ENCODE results near the gene IQCM.
"Not testable (repeated sequence)": the region's sequence is repeated elsewhere in the genome, so short reads cannot be mapped to it uniquely, and the experiment has no call there.

IQCM gene

DNA sequence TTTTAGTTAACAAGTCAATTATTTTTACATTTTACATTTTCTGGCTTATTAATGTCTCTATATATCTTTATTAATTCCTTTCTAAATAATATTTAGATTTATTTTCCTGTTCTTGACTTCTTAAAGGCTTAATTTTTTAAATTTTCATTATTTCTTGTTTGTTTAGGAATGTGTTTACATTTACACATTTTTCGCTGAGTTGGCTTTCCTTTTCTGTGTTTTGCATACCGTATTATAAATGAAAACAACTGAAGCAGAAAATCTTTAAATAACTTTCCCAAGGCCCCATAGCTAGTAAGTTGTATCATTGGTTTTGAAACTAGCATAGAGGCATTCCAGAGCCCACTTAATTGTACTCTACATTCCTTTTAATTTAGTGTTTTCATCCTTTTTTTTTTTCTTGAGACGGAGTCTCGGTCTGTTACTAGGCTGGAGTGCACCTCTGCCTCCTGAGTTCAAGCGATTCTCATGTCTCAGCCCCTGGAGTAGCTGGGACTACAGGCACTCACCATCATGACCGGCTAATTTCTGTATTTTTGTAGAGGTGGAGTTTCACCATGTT is 261.6 kb downstream of the IQCM start:
- DNase-seq = no peak

DNA sequence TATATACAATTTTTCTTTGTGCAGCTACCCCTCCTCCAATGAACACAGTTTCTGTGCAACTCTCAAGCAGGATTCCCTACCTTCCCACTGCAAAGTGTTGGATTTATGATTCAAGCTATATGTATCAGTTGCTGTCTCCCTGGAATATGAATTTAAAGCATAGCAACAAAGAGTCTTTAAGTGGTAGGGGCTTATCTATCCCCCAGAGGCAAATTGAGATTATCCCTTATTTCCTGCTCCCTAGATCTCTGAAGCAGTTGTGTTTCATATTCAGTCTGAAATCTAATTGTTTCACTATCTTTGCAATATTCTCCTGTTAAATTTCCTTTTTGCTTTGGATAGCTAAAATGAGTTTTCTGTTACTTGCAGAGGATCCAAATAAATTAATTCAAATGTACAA is 263.0 kb downstream of the IQCM start:
- DNase-seq = no peak

DNA sequence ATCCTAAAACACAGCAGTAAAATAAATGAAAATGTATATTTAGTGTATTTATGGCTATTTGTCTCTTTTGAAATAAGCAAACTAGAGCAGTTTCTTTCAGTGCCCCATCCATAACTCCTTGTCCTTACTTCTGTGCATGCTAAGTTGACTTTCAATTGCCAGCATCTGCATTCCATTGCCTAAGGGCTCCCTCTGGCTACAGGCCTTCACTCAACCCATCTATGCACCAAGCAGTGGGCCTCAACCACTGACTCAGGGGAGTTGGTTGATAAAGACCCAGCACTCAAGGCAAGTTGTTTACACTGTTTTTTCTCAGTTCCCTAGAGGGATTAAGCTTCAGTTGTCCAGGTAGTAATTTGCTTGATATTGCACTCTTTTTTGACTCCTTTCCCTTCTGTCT is 265.7 kb downstream of the IQCM start:
- DNase-seq = no peak

DNA sequence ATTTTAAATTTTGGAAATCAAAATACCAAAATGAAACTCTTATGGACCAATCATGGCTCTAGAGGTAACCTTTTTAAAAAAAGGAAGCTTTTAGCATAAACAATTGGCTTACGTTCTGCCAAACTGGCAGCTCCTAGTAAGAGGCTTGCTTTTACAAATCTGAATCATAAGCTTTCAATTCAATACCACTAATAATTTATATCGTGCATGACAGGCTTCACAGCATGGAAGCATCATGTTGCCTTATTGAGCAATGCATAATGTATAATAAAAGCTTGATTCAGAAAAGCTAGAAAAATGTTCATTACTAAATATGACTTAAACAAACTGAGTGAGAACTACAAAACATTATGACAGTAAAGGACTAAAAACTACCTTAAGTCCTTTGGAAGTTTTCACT is 280.9 kb downstream of the IQCM start:
- DNase-seq = no peak

DNA sequence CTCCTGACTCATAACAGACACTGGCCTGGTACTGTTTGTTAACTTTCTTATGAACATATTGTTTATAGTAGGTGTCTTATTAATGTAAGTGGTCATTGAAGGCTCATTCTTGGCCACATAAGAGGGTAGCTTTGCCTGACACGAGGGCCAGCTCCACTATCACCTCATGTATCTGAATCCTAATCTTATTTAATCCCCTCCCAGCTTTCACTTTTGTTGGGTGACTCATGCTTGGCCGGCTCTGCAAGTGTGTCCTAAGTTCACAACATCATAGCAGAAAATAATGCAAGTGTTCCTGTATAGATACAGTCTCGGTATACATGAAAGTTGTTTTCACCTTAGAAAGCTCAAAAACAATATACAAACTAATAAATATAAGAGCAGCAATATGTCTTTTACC is 283.8 kb downstream of the IQCM start:
- no peak for DNase-seq

DNA sequence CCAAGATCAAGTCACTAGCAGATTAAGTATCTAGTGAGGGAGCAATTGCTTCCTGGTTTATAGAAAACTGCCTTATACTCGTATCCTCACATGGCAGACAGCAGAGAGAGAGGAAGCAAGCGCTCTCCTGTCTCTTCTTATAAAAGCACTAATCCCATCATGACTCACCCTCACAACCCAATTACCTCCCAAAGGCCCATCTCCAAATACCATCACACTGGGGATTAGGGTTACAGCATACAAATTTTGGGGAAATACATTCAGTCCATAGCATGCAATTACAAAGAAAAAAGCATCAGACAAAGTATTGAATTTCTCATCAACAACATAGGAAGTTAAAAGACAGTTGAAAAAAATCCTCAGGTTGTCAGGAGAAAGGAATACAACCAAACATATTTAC is 292.6 kb downstream of the IQCM start:
- DNase-seq = no peak

DNA sequence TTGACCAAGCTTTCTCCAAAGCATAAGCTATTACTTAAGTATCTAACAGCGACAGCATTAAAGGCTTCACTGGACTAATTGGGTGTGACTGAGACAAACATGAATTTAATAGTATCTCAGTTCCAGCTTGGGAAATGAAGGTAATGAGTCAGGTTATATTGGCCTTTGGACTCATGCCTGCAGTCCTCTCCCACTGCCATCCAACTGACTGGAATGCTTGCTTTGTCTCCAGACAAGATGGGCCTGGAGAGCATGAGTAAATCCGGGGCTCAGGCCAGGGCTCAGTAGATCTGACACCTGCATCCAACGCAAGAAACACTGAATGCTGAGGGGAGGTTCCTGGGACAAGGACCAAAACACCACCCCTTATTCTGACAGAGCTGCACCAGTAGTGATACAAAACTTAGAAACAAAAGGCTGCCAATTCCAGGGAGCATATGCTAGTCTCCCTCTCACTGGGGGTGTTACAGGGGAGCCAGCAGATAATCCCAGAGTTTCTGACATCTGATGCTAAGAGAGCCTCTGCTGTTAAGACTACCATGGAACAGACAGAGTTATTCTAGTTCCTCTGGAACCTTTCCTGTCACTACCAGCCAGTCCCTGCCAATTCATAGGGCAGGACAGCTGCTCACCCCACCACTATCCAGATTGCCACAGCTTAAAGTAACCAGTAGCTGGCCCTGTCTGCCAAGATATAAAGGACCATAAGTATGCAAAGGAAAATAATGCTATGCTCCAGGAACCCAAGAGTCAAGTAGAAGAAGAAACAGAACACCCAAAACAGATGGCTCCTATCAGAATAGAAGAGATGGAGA is 293.8 kb downstream of the IQCM start:
- DNase-seq = no peak

DNA sequence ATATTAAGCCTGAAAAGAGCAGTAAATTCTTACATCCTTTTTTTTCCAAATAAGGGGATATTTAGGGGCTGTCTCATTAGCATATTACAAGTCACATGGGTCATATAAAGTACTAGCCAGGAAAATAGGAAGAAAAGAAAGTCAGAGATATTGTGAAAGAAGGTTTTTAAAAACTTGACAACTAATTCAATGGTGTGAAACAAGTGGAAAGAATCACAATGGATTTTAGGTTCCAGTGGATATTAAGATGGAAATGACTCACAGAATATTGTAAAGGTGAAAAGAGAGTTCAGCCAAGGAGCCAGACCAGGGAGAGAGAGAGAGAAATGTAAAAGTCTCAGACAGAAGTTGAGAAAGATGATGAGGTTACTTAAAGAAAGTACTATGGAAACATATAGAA is 297.2 kb downstream of the IQCM start:
- DNase-seq = no peak

DNA sequence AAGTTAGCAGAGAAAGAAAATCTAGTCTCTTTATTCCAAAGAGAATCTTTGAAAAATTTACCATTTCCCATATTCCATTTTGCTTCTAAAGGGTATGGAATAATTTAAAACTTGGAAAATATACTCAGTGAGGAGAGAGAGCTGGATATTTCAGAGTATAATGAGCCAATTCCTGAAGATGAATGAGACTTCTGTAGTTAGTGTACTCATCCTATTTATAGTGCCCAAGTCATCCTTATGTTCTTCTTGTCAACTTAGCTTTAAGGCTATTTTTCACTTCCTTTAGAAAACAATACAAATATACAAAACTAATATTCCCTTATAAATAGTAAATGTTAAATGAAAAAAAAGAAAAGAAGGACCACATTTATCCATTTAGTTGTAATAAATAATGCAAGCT is 302.6 kb downstream of the IQCM start:
- no peak for DNase-seq

DNA sequence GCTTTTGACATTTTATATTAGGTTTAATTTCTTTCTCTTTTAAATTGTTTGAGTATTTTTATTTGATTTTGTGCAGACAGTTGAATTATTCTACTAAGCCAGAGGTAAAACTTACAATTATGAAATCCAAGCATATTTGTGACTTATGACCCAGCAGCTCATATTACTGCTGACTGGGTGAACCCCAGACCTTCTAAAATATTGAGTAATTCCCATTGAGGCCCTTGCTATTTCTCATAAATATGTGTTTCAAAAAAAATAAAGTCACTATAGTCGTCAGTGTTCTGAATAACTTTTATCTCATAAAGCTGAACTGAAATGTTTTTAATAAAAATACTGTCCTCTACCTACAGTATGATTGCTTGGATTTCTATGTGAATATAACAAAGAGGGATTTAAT is 303.1 kb downstream of the IQCM start:
- no peak for DNase-seq

DNA sequence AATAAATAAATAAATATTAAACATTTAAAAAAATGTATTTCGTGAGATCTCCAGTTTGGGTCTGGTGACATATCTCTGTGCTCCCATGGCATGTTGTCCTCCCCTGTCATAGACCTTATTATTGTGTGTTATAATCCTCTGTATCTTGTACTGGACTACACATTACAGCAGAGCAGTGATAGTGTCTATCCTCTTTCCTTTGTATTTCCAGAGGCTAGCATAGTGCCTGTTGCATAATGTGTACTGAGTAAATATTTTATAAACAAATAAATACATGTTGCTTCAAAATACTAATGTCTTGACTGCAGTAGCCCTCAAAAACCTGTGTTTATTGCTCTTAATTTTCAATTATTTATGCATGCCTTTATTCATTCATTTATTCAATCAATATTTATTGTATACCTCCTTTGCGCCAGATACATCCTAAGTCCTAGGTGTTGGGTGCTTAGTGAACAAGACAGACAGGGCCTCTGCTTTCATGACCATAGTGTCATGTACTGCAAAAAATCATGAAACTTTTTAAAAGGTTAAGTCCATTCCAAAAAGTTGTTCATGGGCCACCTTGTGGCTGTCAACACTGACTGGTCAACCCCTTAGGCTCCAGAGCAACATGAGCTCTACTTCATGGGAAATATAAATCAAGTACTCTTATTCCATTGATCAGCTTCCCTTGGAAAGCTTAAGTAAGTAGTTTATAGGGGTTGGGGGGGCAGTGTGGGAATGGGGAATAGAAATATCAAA is 303.9 kb downstream of the IQCM start:
- DNase-seq = no peak

DNA sequence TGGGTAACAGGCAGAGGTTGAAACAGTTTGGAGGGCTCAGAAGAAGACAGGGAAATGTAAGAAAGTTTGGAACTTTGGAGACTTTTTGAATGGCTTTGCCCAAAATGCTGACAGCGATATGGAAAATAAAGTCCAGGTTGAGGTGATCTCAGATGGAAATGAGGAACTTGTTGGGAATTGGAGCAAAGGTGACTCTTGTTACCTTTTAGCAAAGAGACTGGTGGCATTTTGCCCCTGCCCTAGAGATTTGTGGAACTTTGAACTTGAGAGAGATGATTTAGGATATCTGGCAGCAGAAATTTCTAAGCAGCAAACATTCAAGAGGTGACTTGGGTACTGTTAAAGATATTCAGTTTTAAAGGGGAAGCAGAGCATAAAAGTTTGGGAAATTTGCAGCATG is 308.3 kb downstream of the IQCM start:
- DNase-seq = not testable (repeated sequence)

DNA sequence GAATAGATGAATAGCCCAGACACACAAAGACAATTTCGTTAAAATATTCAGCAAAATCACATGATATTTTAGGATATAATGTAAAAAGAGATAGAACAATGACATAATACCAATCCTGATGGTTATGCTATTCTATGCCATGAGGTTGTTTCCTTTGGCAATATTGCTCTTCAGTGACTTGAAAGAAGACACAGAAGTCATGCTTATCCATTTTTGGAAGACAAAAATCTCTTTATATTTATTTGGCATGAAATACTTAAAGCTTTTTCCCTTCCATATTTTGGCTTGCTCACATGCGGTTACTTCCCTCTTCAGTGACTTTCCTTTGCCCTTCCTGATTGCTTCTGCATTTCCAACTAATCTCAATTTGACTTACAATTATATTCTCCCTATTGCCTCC is 314.8 kb downstream of the IQCM start:
- DNase-seq = no peak

DNA sequence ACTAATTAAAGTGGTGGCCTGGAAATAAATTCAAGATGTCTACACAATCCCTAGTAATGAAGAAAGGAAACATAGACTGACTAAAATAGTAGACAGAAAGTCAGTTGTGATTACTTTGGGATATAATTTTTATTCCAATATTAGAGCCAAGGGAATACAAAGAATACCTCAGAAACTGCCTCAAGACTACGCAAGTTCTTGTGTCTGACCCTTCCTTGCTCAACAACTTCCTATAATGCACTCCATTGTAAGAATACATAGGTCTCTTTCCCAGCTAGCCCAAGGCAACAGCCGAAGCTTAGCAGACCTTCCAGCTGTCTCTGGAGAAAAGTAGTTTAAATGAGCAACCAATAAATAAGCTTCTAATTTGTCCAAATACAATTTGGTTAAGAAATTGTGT is 315.9 kb downstream of the IQCM start:
- DNase-seq = no peak

DNA sequence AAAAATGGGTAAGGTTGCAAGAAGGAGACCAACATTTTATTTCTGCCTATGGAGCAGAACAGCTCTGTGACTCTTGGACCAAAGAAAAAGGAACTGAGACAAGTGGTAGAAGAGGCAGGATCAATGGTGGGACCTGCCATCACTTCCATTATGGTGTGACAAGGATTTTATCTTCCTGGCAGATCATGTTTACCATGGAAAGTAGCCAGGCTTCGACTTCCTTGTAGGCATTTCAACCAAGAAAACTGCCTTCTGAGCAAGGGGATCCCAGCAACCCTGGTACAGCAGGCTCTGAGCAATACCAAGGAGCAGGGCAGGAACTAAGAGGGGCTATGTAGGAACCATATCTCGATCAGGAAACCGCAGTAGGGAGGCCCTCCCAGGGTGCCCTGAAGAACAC is 317.4 kb downstream of the IQCM start:
- DNase-seq = no peak

DNA sequence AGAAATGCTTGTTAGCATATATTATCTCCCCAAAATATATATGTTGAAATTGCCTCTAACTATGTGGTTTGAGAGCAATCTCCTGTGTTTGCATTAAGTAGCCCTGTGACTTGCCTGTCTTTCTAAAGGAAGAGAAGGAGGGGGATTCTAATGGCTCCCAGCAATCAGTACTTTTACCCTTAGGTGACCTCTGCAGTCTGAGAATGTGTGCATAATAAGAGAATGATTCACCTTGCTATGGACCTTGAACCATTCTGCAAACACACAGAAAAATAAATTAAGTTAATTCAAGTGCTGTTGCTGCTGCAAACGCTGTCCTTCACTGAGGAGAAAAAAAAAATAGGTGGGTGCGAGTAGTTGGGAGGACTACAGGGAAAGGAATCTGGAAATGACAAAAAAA is 322.2 kb downstream of the IQCM start:
- DNase-seq = no peak

DNA sequence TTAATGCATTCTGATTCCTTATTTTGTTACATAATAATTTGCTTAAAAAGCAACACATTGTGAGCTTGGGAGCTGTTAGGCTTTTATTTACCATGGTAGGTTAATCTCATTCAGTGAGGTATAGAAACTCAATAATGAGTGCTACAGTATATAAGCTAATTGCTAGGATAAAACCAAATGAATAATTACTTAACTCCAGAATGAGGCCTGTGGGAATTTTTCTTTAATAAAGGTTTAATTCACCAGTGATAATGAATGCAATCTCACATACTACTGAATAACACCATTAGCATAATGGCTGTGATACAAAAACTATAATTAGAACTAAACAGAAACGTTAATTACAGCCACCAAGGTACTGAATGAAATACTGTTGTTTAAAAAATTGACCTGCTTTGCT is 326.3 kb downstream of the IQCM start:
- DNase-seq = no peak

DNA sequence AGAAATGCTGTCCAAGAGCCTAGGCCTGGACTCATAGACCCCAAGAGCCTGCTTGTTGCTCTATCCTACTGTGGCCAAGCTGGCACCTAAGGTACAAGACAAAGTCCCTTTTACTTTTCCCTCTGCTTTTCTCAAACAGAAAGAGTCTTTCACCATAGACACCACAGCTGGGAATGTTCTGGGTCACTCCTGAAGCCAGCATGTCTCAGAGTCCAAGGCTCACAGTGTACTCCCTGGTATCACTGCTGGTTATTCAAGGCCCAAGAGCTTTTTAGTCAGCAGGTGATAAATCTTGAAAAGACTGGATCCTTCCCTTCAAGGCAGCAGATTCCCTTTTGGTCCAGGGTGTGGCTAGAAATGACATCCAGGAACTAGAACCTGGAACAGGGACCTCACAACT is 328.8 kb downstream of the IQCM start:
- no peak for DNase-seq

DNA sequence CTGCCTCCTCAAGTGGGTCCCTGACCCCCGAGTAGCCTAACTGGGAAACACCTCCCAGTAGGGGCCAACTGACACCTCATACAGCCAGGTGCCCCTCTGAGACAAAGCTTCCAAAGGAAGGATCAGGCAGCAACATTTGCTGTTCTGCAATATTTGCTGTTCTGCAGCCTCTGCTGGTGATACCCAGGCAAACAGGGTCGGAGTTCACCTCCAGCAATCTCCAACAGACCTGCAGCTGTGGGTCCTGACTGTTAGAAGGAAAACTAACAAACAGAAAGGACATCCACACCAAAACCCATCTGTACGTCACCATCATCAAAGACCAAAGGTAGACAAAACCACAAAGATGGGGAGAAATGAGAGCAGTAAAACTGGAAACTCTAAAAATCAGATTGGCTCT is 347.0 kb downstream of the IQCM start:
- not testable (repeated sequence) for DNase-seq

DNA sequence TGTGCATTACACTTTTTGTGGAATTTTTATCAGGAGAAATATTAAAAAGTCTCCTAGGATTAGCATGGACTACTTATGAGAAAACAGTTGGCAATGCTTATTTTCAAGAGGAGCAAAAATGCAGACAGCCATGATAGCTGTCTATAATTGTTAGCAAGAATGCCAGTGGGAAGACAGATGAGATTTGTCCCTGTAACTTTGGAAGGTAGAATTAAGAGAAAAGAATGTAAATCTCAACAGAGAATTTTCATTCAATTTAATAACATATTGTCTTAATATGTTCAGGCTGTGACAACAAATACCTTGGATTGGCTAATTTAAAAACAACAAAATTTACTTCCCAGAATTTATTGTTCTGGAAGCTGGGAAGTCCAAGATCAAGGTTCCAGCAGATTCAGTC is 349.2 kb downstream of the IQCM start:
- DNase-seq = no peak

DNA sequence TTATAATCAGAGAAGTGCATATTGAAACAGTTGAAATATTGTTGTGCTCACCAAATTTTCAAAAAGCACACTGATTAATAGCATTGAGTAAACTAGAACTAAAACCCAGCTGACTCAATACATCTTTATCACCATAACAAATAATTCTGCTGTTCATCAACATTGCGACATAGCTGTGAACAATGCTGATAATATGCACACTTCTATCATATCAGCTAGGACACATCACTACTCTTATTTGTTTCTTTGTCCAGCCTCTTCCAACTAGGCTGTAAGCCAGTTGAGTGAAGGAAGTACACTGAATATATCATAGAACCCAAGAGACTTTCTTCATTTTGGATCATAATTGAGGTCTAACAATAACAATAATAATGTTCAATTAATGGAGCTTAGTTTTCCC is 349.7 kb downstream of the IQCM start:
- DNase-seq = no peak

DNA sequence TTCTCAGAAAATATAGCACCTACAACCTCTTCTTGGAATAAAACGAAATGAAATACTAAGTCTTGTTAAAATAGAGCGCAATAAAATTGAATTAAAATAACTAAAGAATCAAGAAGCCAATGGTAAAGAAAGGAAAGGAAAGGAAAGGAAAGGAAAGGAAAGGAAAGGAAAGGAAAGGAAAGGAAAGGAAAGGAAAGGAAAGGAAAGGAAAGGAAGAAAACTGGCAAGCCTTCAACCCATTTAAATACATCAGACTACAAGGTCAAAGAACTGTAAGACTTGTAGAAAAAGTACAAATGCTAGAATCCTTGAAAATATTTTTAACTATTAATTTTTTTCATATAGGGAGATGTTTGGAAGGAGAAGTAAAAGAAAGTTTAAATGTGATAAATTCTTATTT is 372.1 kb downstream of the IQCM start:
- DNase-seq = no peak

DNA sequence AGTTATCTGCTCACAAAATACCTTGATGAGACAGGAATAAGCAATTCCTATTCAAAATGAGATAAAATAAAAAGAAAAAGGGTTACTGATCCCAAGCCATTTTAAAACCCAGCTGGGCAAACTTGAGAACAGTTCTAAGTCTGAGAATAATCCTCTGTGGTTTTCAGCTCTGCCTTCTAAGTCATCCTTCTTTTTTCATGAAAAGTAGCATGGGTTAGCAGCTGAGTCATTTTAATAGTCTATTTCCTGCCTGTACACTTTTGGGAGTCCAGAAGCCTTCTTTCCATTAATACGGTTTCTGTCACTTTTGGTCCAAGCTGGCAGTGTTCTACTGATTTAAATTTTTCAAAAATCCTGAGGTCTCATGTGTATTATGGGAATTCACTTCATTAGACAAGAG is 374.3 kb downstream of the IQCM start:
- no peak for DNase-seq

DNA sequence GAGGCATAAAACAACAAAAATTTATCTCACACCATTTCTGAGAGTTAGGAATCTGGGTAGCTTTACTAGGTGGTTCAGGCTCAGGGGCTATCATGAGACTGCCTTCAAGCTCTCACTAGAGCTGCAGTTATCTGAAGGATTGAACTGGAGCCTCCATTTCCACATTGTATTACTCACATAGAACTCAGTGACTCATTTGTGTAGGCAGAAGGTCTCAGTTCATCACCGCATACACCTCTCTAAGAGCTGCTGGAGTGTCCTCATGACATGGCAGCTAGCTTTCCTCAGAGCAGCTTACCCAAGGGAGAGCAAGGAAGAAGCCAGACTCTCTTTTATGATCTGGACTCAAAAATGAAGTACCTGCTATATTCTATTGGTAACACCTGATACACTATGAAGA is 389.2 kb downstream of the IQCM start:
- no peak for DNase-seq
